Measurements from ENCODE around the gene MYL12A. TPM values are rescaled to one million over a fixed set of nuclear protein-coding genes. Genes with fewer than 3 reads are reported as not detected.

Gene MYL12A
- total RNA-seq, 1 donor from 2014 or later: 2,410 TPM

- Histone ChIP-seq H3K36me3 (no peaks in the 10 kb centered on the region), H3K4me3 (no peak overlapping the region), H3K27me3 (ENCODE audit: low read depth) (no peaks in the 10 kb centered on the region), H3K4me1 (peaks cover 3% of the 10 kb centered on the region), H3K27ac (replicated peaks) (no peak overlapping the region), H3K9me3 (replicated peaks) (no peaks in the 10 kb centered on the region)
- intact Hi-C loops (cut with micrococcal nuclease): no loop called here
- DNase-seq: no peak
- no peak for TF ChIP-seq CTCF (IDR thresholded peaks at IDR 0.05; ENCODE audit: borderline replicate concordance)
Observed at GRCh38 chr18:3230401-3231334, 16.9 kb upstream of the MYL12A start.

GRCh38 chr18:3233004-3233403, 14.6 kb upstream of the MYL12A start:
- no peaks in the 10 kb centered on the region for H3K27me3 ChIP-seq (ENCODE audit: low read depth)
- no peaks in the 10 kb centered on the region for H3K9me3 ChIP-seq (replicated peaks)
- H3K4me3 ChIP-seq: no peak overlapping the region
- DNase-seq: no peak
- intact Hi-C loops (cut with micrococcal nuclease): no loop called here
- no peaks in the 10 kb centered on the region for H3K36me3 ChIP-seq
- peaks cover 5% of the 10 kb centered on the region for H3K4me1 ChIP-seq
- no peak overlapping the region for H3K27ac ChIP-seq (replicated peaks)
- TF ChIP-seq CTCF (IDR thresholded peaks at IDR 0.05; ENCODE audit: borderline replicate concordance): no peak

DNA sequence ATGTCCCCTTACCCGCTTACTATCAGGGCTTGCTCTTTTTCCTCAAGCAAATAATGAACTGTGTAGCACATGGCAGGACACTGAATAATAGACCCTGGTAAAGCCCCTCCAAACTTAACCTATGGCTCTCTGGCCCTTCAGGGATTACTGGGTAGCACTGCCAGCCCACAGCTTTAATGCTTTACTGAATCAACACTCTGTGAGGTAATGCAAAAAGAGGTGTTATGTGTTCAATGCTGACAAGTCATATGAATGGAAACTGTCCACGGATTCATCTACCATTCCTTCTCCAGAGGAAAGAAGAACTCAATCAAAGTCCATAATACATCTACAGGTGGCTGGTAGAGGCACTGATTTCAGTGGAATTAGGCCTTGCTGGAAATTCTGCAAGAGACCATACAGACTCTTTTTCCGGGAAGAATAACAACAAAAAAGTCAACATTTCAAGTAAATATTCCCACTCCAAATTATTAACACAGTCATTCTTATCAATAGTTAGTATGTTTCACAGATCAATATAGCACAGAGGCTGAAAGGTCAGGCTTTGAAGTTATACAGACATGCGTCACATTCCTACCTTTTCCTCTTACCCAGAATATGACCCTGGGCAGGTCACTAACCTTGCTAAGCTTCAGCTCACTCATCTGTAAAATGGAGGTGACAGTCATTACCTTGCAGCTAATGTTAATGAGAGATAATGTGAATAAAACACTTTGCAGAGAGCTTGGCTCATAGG, 14.0 kb upstream of the MYL12A start:
- intact Hi-C loops (cut with micrococcal nuclease): no loop called here
- no peak for TF ChIP-seq CTCF (IDR thresholded peaks at IDR 0.05; ENCODE audit: borderline replicate concordance)
- no peaks in the 10 kb centered on the region for H3K36me3 ChIP-seq
- H3K4me3 ChIP-seq: no peak overlapping the region
- H3K4me1 ChIP-seq: peaks cover 5% of the 10 kb centered on the region
- no peak for DNase-seq
- H3K9me3 ChIP-seq (replicated peaks): no peaks in the 10 kb centered on the region
- H3K27ac ChIP-seq (replicated peaks): no peak overlapping the region
- H3K27me3 ChIP-seq (ENCODE audit: low read depth): no peaks in the 10 kb centered on the region

GRCh38 chr18:3234457-3234856, 13.1 kb upstream of the MYL12A start:
- Histone ChIP-seq H3K4me3 (no peak overlapping the region), H3K27ac (replicated peaks) (no peak overlapping the region), H3K27me3 (ENCODE audit: low read depth) (no peaks in the 10 kb centered on the region), H3K4me1 (peaks cover 5% of the 10 kb centered on the region), H3K9me3 (replicated peaks) (no peaks in the 10 kb centered on the region), H3K36me3 (no peaks in the 10 kb centered on the region)
- no peak for DNase-seq
- intact Hi-C loops (cut with micrococcal nuclease): no loop called here
- no peak for TF ChIP-seq CTCF (IDR thresholded peaks at IDR 0.05; ENCODE audit: borderline replicate concordance)

GRCh38 chr18:3235846-3236245, 11.8 kb upstream of the MYL12A start:
- intact Hi-C loops (cut with micrococcal nuclease): no loop called here
- no peak for TF ChIP-seq CTCF (IDR thresholded peaks at IDR 0.05; ENCODE audit: borderline replicate concordance)
- Histone ChIP-seq H3K4me3 (no peak overlapping the region), H3K4me1 (peaks cover 5% of the 10 kb centered on the region), H3K36me3 (no peaks in the 10 kb centered on the region), H3K27me3 (ENCODE audit: low read depth) (no peaks in the 10 kb centered on the region), H3K27ac (replicated peaks) (no peak overlapping the region), H3K9me3 (replicated peaks) (no peaks in the 10 kb centered on the region)
- DNase-seq: no peak
